SH-SY5Y (cell line): Measurements from ENCODE around the gene CDKN2A.

Experiments
- GATA2 ChIP-seq: IDR thresholded peaks from 2 replicates; pipeline ENCODE4 v1.6.1; 2011; ENCODE audit warnings: mild to moderate bottlenecking, low read depth, low read length
- GATA3 ChIP-seq: IDR thresholded peaks from 2 replicates; pipeline ENCODE4 v1.6.1; 2011; ENCODE audit warnings: low read depth, mild to moderate bottlenecking, low read length, moderate library complexity

GRCh38 chr9:21933865-21934264, 60.3 kb downstream of the CDKN2A start:
- TF ChIP-seq GATA2, result no peak
- no peak for TF ChIP-seq GATA3
